Fibroblast of lung (primary cell): ENCODE results near the gene DHRS7. TPM values are rescaled to one million over a fixed set of nuclear protein-coding genes. Genes with fewer than 3 reads are reported as not detected.

ENCODE experiments used
- DNase-seq, 2 donors: peaks; one replicate each; pipeline versions ENCODE4 v3.0.0 to v3.0.0-alpha.2; 2010; ENCODE audit warnings: low read depth in 2 of 2
- H2AFZ ChIP-seq: 2 replicates; pipeline ENCODE4 v1.5.1; 2012; ENCODE audit warnings: low read length, control low read depth, inconsistent platforms
- H3K27ac ChIP-seq: 2 replicates; pipeline ENCODE4 v1.5.1; 2011; ENCODE audit warnings: low read length, control low read depth; ENCODE audit not compliant: insufficient read depth
- H3K27me3 ChIP-seq: 2 replicates; pipeline ENCODE4 v1.5.1; 2011; ENCODE audit warnings: mild to moderate bottlenecking, low read length; ENCODE audit not compliant: control insufficient read depth, insufficient read depth
- H3K36me3 ChIP-seq: 2 replicates; pipeline ENCODE4 v1.5.1; 2011; ENCODE audit warnings: low read length; ENCODE audit not compliant: control insufficient read depth, insufficient read depth
- H3K4me1 ChIP-seq: 2 replicates; pipeline ENCODE4 v1.5.1; 2011; ENCODE audit warnings: low read length; ENCODE audit not compliant: control insufficient read depth, insufficient read depth; ENCODE audit errors: extremely low read depth
- H3K4me2 ChIP-seq: 2 replicates; pipeline ENCODE4 v1.5.1; 2011; ENCODE audit warnings: low read length, control low read depth; ENCODE audit not compliant: insufficient read depth; ENCODE audit errors: extremely low read depth
- H3K4me3 ChIP-seq, 4 experiments: fragments of 200-600 bp in 1 of 4; sonication (generic) in 1 of 4; replicated peaks in 1 of 4; 2 replicates each; pipeline ENCODE4 v1.5.1; 2011 to 2016; ENCODE audit warnings: low read length in 4 of 4, low read depth in 3 of 4, mild to moderate bottlenecking in 3 of 4, control low read depth in 2 of 4, inconsistent platforms in 1 of 4, mixed read lengths in 1 of 4; ENCODE audit not compliant: insufficient read depth in 1 of 4; ENCODE audit errors: control extremely low read depth in 1 of 4
- H3K79me2 ChIP-seq: 2 replicates; pipeline ENCODE4 v1.5.1; 2012; ENCODE audit warnings: mild to moderate bottlenecking, low read length, inconsistent platforms; ENCODE audit not compliant: control insufficient read depth, insufficient read depth
- H3K9ac ChIP-seq: 2 replicates; pipeline ENCODE4 v1.5.1; 2011; ENCODE audit warnings: mild to moderate bottlenecking, low read length, control low read depth; ENCODE audit not compliant: insufficient read depth
- H3K9me3 ChIP-seq: 2 replicates; pipeline ENCODE4 v1.5.1; 2012; ENCODE audit warnings: low read depth, low read length; ENCODE audit not compliant: control insufficient read depth, insufficient read depth
- H4K20me1 ChIP-seq: 2 replicates; pipeline ENCODE4 v1.5.1; 2011; ENCODE audit warnings: low read length; ENCODE audit not compliant: control insufficient read depth, insufficient read depth; ENCODE audit errors: extremely low read depth
- EZH2 ChIP-seq: IDR thresholded peaks from 2 replicates; pipeline ENCODE4 v1.5.1; 2012; ENCODE audit warnings: low read length, control low read depth, mild to moderate bottlenecking; ENCODE audit errors: missing control alignments
- polyA plus RNA-seq, 2 donors: library from polyadenylated mRNA; depleted of rRNA in 1 of 2; stranded (reverse) in 1 of 2; unstranded in 1 of 2; fragments of >200 nt; gene quantifications; 2 replicates each; pipeline ENCODE4 v1.2.1, GENCODE V29; 2011 to 2012; ENCODE audit warnings: missing spikeins in 1 of 2
- total RNA-seq: library from RNA; depleted of rRNA; stranded (reverse); fragments of >200 nt; gene quantifications from 2 replicates; pipeline ENCODE4 v1.2.1, GENCODE V29; 2014
- TF ChIP-seq, protein P1 (sequence below), 2 donors: IDR thresholded peaks in 1 of 2; conservative IDR thresholded peaks in 1 of 2; 1 replicate in 1 of 2; 2 replicates in 1 of 2; pipeline ENCODE4 v1.5.1; 2011 to 2012; ENCODE audit warnings: low read length in 2 of 2, control low read depth in 1 of 2, inconsistent platforms in 1 of 2, low read depth in 1 of 2, mild to moderate bottlenecking in 1 of 2

Gene DHRS7
- total and polyA plus RNA-seq, 2 donors (not counting 1 experiment from before 2014, with no cell fraction given): 61.0 to 170 TPM

DNA sequence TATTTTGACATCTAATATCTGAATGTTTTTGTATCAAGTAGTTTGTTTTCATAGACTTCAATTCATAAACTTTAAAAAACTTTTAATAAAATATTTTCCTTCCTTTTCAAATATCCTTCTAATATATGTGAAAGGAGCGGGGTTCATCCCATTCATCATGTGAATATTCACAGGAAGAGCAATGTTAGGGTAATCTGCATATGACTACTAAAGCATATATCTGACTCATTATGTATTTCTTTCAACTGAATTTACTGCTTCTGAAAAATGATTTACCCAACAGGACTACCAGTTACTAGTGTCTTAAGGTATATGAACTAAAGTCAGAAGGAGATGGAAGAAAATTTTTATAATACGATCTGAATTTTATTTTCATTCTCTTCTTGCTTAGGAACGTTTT, 30.5 kb downstream of the DHRS7 start:
- Histone ChIP-seq H3K27ac (no peak overlapping the region), H2AFZ (no peak overlapping the region), H3K9me3 (no peaks in the 10 kb centered on the region), H3K4me2 (no peak overlapping the region), H3K79me2 (no peaks in the 10 kb centered on the region), H3K4me1 (no peaks in the 10 kb centered on the region), H4K20me1 (no peaks in the 10 kb centered on the region), H3K27me3 (no peaks in the 10 kb centered on the region), H3K9ac (no peak overlapping the region), H3K4me3 (no peak overlapping the region), H3K36me3 (no peaks in the 10 kb centered on the region)
- TF ChIP-seq EZH2: no peak
- TF ChIP-seq, protein P1, sequence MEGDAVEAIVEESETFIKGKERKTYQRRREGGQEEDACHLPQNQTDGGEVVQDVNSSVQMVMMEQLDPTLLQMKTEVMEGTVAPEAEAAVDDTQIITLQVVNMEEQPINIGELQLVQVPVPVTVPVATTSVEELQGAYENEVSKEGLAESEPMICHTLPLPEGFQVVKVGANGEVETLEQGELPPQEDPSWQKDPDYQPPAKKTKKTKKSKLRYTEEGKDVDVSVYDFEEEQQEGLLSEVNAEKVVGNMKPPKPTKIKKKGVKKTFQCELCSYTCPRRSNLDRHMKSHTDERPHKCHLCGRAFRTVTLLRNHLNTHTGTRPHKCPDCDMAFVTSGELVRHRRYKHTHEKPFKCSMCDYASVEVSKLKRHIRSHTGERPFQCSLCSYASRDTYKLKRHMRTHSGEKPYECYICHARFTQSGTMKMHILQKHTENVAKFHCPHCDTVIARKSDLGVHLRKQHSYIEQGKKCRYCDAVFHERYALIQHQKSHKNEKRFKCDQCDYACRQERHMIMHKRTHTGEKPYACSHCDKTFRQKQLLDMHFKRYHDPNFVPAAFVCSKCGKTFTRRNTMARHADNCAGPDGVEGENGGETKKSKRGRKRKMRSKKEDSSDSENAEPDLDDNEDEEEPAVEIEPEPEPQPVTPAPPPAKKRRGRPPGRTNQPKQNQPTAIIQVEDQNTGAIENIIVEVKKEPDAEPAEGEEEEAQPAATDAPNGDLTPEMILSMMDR (conservative IDR thresholded peaks at IDR 0.05 in 1 of 2, IDR thresholded peaks at IDR 0.05 in 1 of 2; ENCODE audit: low read depth in 1 of 2, low read length in 2 of 2): no peak
- no peak for DNase-seq

DNA sequence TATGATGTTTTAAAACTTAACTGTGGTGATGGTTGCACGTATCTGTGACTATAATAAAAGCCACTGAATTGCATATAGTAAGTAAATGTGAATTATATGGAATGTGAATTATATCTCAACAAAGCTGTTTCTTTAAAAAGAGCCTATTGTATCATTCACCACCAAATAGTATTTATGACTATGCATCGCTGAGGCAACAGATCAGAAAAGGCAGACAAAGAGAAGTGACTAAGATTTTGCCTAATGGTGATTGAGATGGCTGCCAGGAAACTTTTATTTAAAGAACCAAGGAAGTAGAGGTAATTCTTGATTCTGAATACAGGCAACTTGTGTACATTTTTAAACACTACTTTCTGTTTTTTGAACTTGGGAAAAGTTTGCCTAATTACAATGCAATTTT, 31.7 kb downstream of the DHRS7 start:
- DNase-seq: peak in 1 of 2 donors; percentile 24
- H4K20me1 ChIP-seq: no peaks in the 10 kb centered on the region

DNA sequence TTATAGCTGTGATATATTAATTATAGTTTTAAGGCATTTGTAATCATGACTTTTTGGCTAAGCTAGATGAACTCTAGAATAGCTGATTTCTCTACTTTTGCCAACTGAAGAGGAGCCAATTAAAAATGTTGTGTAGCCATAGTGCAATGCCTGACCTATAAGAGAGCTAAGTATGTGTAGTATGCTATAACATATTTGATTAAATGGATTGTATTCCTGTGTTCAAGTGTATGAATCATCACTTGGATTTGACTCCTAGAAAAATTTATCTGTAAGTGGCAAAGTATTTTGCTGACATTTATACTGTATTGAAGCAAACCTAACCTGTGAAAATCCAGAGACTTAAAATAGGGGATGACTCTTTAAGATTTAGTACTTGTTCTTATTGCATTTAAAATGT, 39.3 kb downstream of the DHRS7 start:
- Histone ChIP-seq H3K27ac (no peak overlapping the region), H3K4me1 (no peaks in the 10 kb centered on the region), H3K9ac (no peak overlapping the region), H3K4me2 (no peak overlapping the region), H3K27me3 (no peaks in the 10 kb centered on the region), H2AFZ (no peak overlapping the region), H3K4me3 (no peak overlapping the region), H3K9me3 (no peaks in the 10 kb centered on the region), H3K79me2 (no peaks in the 10 kb centered on the region), H4K20me1 (no peaks in the 10 kb centered on the region), H3K36me3 (peaks cover 8% of the 10 kb centered on the region)
- peak in 1 of 2 donors; percentile 51 for DNase-seq
- no peak for TF ChIP-seq EZH2
- TF ChIP-seq, protein P1 (conservative IDR thresholded peaks at IDR 0.05 in 1 of 2, IDR thresholded peaks at IDR 0.05 in 1 of 2; ENCODE audit: low read depth in 1 of 2, low read length in 2 of 2): no peak

More for the DNA sequence above, 31.7 kb downstream of the DHRS7 start:
- H3K27me3 ChIP-seq: no peaks in the 10 kb centered on the region
- H3K4me1 ChIP-seq: no peaks in the 10 kb centered on the region
- no peaks in the 10 kb centered on the region for H3K36me3 ChIP-seq
- H3K27ac ChIP-seq: no peak overlapping the region
- no peaks in the 10 kb centered on the region for H3K79me2 ChIP-seq
- H3K4me3 ChIP-seq: no peak overlapping the region
- TF ChIP-seq, protein P1 (conservative IDR thresholded peaks at IDR 0.05 in 1 of 2, IDR thresholded peaks at IDR 0.05 in 1 of 2; ENCODE audit: low read depth in 1 of 2, low read length in 2 of 2): no peak
- no peak overlapping the region for H2AFZ ChIP-seq
- no peak overlapping the region for H3K4me2 ChIP-seq
- no peak overlapping the region for H3K9ac ChIP-seq
- no peaks in the 10 kb centered on the region for H3K9me3 ChIP-seq
